Measurements from ENCODE around the gene DHX9. TPM values are rescaled to one million over a fixed set of nuclear protein-coding genes. Genes with fewer than 3 reads are reported as not detected.

Gene DHX9
- polyA plus RNA-seq, 1 donor (not counting 4 experiments of a cell fraction or from before 2014, with no cell fraction given): 199 TPM

DNA sequence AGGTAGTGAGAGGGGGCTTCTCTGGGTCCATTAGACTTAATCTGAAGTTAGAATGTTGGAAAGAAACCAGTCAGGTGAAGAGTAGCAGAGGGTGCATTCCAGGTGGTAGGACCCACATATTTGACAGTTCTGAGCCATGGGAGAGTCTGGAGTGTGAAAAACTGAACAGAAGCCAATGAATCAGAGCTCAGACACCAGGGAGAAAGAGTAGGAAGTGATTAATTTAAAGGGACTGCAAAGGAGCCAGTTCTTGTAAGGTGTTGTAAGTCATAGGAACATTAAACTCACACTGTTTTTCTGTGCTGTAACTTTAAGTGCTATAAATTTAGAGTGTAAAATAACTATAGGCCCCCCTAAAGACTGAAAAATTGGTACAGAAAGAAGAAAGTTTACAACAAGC lies 5.9 kb upstream of the DHX9 start:
- H3K4me2 ChIP-seq (ENCODE audit: control insufficient read depth, extremely low read depth, insufficient read depth, low read depth, low read length): no peak overlapping the region
- DNase-seq (ENCODE audit: low read depth, low spot score) (no peak), FAIRE-seq (peak; percentile 92)
- no peaks in the 10 kb centered on the region for H3K36me3 ChIP-seq (ENCODE audit: control insufficient read depth in 2 of 2, extremely low read depth in 1 of 2, insufficient read depth in 2 of 2, low read length in 2 of 2)
- no peaks in the 10 kb centered on the region for H4K20me1 ChIP-seq (ENCODE audit: control insufficient read depth, extremely low read depth, insufficient read depth, low read length)
- dilution Hi-C loops (cut with MboI; ENCODE audit: extremely low pct_ligation_motif_present, low sequenced_read_pairs): no loop called here
- H3K79me2 ChIP-seq (ENCODE audit: control insufficient read depth, insufficient read depth, low read length): no peaks in the 10 kb centered on the region
- no peaks in the 10 kb centered on the region for H3K27me3 ChIP-seq (ENCODE audit: control insufficient read depth, extremely low read depth, insufficient read depth, low read length)
- no peak overlapping the region for H3K27ac ChIP-seq (ENCODE audit: control insufficient read depth, insufficient read depth, low read length)
- TF ChIP-seq, protein P1, sequence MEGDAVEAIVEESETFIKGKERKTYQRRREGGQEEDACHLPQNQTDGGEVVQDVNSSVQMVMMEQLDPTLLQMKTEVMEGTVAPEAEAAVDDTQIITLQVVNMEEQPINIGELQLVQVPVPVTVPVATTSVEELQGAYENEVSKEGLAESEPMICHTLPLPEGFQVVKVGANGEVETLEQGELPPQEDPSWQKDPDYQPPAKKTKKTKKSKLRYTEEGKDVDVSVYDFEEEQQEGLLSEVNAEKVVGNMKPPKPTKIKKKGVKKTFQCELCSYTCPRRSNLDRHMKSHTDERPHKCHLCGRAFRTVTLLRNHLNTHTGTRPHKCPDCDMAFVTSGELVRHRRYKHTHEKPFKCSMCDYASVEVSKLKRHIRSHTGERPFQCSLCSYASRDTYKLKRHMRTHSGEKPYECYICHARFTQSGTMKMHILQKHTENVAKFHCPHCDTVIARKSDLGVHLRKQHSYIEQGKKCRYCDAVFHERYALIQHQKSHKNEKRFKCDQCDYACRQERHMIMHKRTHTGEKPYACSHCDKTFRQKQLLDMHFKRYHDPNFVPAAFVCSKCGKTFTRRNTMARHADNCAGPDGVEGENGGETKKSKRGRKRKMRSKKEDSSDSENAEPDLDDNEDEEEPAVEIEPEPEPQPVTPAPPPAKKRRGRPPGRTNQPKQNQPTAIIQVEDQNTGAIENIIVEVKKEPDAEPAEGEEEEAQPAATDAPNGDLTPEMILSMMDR (optimal IDR thresholded peaks at IDR 0.05 in 1 of 3, IDR thresholded peaks at IDR 0.05 in 1 of 3, conservative IDR thresholded peaks at IDR 0.05 in 1 of 3; ENCODE audit: extremely low read depth in 1 of 3, insufficient read depth in 2 of 3, low read length in 3 of 3): no peak
- no peak for TF ChIP-seq EZH2 (IDR thresholded peaks at IDR 0.05; ENCODE audit: low read length)
- no peaks in the 10 kb centered on the region for H3K9me1 ChIP-seq (ENCODE audit: control insufficient read depth, extremely low read depth, insufficient read depth, low read length)
- no peak overlapping the region for H2AFZ ChIP-seq (ENCODE audit: control insufficient read depth, low read length)
- H3K9ac ChIP-seq (ENCODE audit: control insufficient read depth, extremely low read depth, insufficient read depth, low read length): no peak overlapping the region
- H3K4me1 ChIP-seq (ENCODE audit: control insufficient read depth, extremely low read depth, insufficient read depth, low read length): peaks cover 7% of the 10 kb centered on the region
- no peak overlapping the region for H3K4me3 ChIP-seq (ENCODE audit: control insufficient read depth in 2 of 3, extremely low read depth in 1 of 3, insufficient read depth in 2 of 3, low read depth in 1 of 3, low read length in 3 of 3)
- no peaks in the 10 kb centered on the region for H3K9me3 ChIP-seq (ENCODE audit: control insufficient read depth, low read depth, low read length)

DNA sequence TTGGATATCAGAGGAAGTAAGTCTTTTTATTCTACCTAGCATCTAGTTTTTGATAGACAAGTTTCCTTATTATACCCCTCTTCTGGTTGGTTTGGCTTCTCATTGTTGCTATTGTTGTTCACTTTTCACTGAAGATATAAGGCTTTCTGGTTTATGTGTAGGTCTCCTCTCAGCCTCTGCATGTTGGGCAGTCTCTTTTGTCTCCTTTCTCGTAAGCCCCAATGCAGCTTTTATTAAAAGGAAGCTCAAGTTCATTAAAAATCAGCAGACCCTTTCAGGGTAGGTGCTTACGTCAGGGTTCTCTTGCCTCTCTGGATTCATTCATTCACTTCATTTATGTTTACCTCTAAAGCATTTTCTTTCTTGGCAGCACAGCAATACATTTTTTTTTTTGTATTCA lies 4.8 kb upstream of the DHX9 start:
- TF ChIP-seq, protein P1 (optimal IDR thresholded peaks at IDR 0.05 in 1 of 3, IDR thresholded peaks at IDR 0.05 in 1 of 3, conservative IDR thresholded peaks at IDR 0.05 in 1 of 3; ENCODE audit: extremely low read depth in 1 of 3, insufficient read depth in 2 of 3, low read length in 3 of 3): no peak
- TF ChIP-seq EZH2 (IDR thresholded peaks at IDR 0.05; ENCODE audit: low read length): no peak
- H3K9ac ChIP-seq (ENCODE audit: control insufficient read depth, extremely low read depth, insufficient read depth, low read length): no peak overlapping the region
- no peak overlapping the region for H3K4me3 ChIP-seq (ENCODE audit: control insufficient read depth in 2 of 3, extremely low read depth in 1 of 3, insufficient read depth in 2 of 3, low read depth in 1 of 3, low read length in 3 of 3)
- H2AFZ ChIP-seq (ENCODE audit: control insufficient read depth, low read length): no peak overlapping the region
- dilution Hi-C loops (cut with MboI; ENCODE audit: extremely low pct_ligation_motif_present, low sequenced_read_pairs): no loop called here
- no peaks in the 10 kb centered on the region for H4K20me1 ChIP-seq (ENCODE audit: control insufficient read depth, extremely low read depth, insufficient read depth, low read length)
- DNase-seq (ENCODE audit: low read depth, low spot score): no peak
- no peak overlapping the region for H3K27ac ChIP-seq (ENCODE audit: control insufficient read depth, insufficient read depth, low read length)
- H3K4me1 ChIP-seq (ENCODE audit: control insufficient read depth, extremely low read depth, insufficient read depth, low read length): peaks cover 7% of the 10 kb centered on the region
- no peak for FAIRE-seq
- no peaks in the 10 kb centered on the region for H3K9me1 ChIP-seq (ENCODE audit: control insufficient read depth, extremely low read depth, insufficient read depth, low read length)
- H3K27me3 ChIP-seq (ENCODE audit: control insufficient read depth, extremely low read depth, insufficient read depth, low read length): no peaks in the 10 kb centered on the region
- H3K9me3 ChIP-seq (ENCODE audit: control insufficient read depth, low read depth, low read length): no peaks in the 10 kb centered on the region
- no peaks in the 10 kb centered on the region for H3K36me3 ChIP-seq (ENCODE audit: control insufficient read depth in 2 of 2, extremely low read depth in 1 of 2, insufficient read depth in 2 of 2, low read length in 2 of 2)
- no peaks in the 10 kb centered on the region for H3K79me2 ChIP-seq (ENCODE audit: control insufficient read depth, insufficient read depth, low read length)
- no peak overlapping the region for H3K4me2 ChIP-seq (ENCODE audit: control insufficient read depth, extremely low read depth, insufficient read depth, low read depth, low read length)
